PC-9 (cell line): ENCODE results near the gene NID2.

Source experiments
- CTCF ChIP-seq: fragments of 200-600 bp; sonication (generic); conservative IDR thresholded peaks from 2 replicates; pipeline ENCODE4 v1.6.1; 2017; ENCODE audit warnings: mixed run types, antibody characterized with exemption, mild to moderate bottlenecking, moderate library complexity
- EZH2 ChIP-seq: fragments of 200-600 bp; sonication (generic); IDR thresholded peaks from 2 replicates; pipeline ENCODE4 v1.8.0; 2017; ENCODE audit warnings: antibody characterized with exemption, low read depth

GRCh38 chr14:52060080-52060479 lies 8.8 kb downstream of the NID2 start:
- no peak for TF ChIP-seq CTCF
- no peak for TF ChIP-seq EZH2
